Prostate gland (tissue), 2 donors: ENCODE results near the gene TCERG1L. TPM values are rescaled to one million over a fixed set of nuclear protein-coding genes. Genes with fewer than 3 reads are reported as not detected.

Experiments
- DNase-seq: peaks from one replicate; pipeline ENCODE4 v3.0.0-alpha.2; 2019; ENCODE audit warnings: low spot score
- H3K27ac ChIP-seq, 2 donors: fragments of 200-600 bp; sonication (generic); 2 replicates each; pipeline ENCODE4 v1.5.1; 2017 to 2019
- H3K27me3 ChIP-seq: fragments of 200-600 bp; sonication (generic); replicated peaks from 2 replicates; pipeline ENCODE4 v1.5.1; 2019; ENCODE audit not compliant: insufficient read depth
- H3K36me3 ChIP-seq, 2 donors: fragments of 200-600 bp; sonication (generic); 1 replicate in 1 of 2; 2 replicates in 1 of 2; pipeline versions ENCODE4 v1.5.1 to v1.8.1; 2017 to 2019
- H3K4me1 ChIP-seq: fragments of 200-600 bp; sonication (generic); replicated peaks from 2 replicates; pipeline ENCODE4 v1.5.1; 2019
- H3K4me3 ChIP-seq, 2 donors: fragments of 200-600 bp; sonication (generic); 2 replicates each; pipeline ENCODE4 v1.5.1; 2017 to 2019
- H3K9me3 ChIP-seq: fragments of 200-600 bp; sonication (generic); 2 replicates; pipeline ENCODE4 v1.5.1; 2017
- POLR2A ChIP-seq: fragments of 450-650 bp; IDR thresholded peaks from one replicate; pipeline ENCODE4 v1.6.1; 2016; ENCODE audit warnings: antibody characterized with exemption, mild to moderate bottlenecking
- POLR2AphosphoS5 ChIP-seq: sonication (generic); formaldehyde crosslinking; IDR thresholded peaks from one replicate; pipeline ENCODE4 v1.6.1; 2017; ENCODE audit warnings: antibody characterized with exemption
- WGBS: methylation state at CpG from one replicate; pipeline ENCODE4 v1.1.5; 2018; 5-methylcytosine and 5-hydroxymethylcytosine counted together
- intact Hi-C: fragments of 100-400 bp; cut with DNase I; formaldehyde crosslinking; loops from one replicate; pipeline ENCODE4 v1.14.2; 2022
- total RNA-seq, 2 donors: library from RNA; depleted of rRNA; stranded (reverse); fragments of >200 nt; gene quantifications; one replicate each; pipeline ENCODE4 v1.1.0, GENCODE V29; 2016
- TF ChIP-seq, protein P1 (sequence below), 4 experiments: fragments of 200-600 bp in 2 of 4; fragments of 450-650 bp in 2 of 4; sonication (generic) in 2 of 4; IDR thresholded peaks; 1 replicate in 3 of 4; 2 replicates in 1 of 4; pipeline ENCODE4 v1.5.1; 2016 to 2019; ENCODE audit warnings: antibody characterized with exemption in 4 of 4, mild to moderate bottlenecking in 2 of 4, moderate library complexity in 2 of 4

The TCERG1L gene
- total RNA-seq, 2 donors from 2014 or later: 0.23 to 4.0 TPM

DNA sequence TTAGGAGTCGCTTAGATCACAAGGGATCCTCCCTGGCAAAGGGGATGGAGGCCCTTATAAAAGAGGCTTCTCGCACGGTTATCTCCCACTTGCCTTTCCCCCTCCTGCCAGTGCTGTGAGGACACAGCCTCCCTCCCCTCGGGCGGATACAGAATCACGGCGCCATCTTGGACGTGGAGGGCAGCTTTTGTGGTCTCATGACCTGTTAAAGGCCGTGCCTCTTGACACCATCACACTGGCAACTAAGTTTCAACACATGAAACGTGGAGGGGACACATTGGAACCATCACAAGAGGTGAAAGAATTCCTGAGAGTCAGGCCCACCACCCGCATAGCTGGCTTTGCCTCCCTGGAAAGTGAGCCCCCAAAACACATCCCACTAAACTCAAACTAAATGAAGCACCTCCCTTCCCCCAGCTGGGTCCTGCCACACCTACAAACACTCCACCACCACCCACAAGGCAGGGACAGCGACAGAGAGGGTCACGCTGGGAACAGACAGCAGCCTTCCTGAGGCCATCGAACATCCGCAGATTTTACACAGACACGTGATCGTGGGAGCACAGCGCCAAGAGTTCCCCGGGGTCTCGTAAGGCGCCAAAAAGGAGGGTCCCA is 110.6 kb downstream of the TCERG1L start:
- intact Hi-C loops: no loop called here
- H3K4me3 ChIP-seq: no peak overlapping the region
- no peaks in the 10 kb centered on the region for H3K27me3 ChIP-seq
- 89% methylated on average over 21 of the region's 21 CpGs for WGBS
- H3K27ac ChIP-seq: no peak overlapping the region
- no peaks in the 10 kb centered on the region for H3K36me3 ChIP-seq
- DNase-seq: no peak
- H3K9me3 ChIP-seq: no peaks in the 10 kb centered on the region
- TF ChIP-seq, protein P1, sequence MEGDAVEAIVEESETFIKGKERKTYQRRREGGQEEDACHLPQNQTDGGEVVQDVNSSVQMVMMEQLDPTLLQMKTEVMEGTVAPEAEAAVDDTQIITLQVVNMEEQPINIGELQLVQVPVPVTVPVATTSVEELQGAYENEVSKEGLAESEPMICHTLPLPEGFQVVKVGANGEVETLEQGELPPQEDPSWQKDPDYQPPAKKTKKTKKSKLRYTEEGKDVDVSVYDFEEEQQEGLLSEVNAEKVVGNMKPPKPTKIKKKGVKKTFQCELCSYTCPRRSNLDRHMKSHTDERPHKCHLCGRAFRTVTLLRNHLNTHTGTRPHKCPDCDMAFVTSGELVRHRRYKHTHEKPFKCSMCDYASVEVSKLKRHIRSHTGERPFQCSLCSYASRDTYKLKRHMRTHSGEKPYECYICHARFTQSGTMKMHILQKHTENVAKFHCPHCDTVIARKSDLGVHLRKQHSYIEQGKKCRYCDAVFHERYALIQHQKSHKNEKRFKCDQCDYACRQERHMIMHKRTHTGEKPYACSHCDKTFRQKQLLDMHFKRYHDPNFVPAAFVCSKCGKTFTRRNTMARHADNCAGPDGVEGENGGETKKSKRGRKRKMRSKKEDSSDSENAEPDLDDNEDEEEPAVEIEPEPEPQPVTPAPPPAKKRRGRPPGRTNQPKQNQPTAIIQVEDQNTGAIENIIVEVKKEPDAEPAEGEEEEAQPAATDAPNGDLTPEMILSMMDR (IDR thresholded peaks at IDR 0.05): no peak
- no peak for TF ChIP-seq POLR2AphosphoS5
- no peaks in the 10 kb centered on the region for H3K4me1 ChIP-seq

DNA sequence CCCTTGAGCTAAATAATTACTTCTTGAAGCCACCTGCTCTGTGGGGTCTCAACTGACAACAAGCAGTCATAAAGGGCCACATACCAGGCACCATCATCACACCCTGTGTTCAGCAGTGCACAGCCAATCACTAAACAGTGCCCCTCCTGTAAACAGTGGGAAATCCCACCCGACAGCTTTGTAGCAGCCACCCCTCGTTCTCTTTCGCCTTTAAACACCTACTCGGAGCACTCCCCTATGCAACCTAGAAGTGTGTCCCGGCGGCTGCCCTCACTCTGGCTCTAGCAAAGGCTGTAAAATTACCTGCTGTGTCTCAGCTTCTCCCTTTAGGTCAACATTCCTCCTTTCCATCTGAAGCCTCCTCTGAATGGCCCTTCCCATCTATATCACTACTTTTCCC is 111.9 kb downstream of the TCERG1L start:
- Histone ChIP-seq H3K27ac (no peak overlapping the region), H3K36me3 (no peaks in the 10 kb centered on the region), H3K9me3 (no peaks in the 10 kb centered on the region), H3K4me3 (no peak overlapping the region), H3K27me3 (no peaks in the 10 kb centered on the region), H3K4me1 (no peaks in the 10 kb centered on the region)
- intact Hi-C loops: no loop called here
- TF ChIP-seq POLR2A: no peak
- TF ChIP-seq, protein P1 (IDR thresholded peaks at IDR 0.05): no peak
- no peak for TF ChIP-seq POLR2AphosphoS5
- no peak for DNase-seq
- WGBS: 41% methylated on average over 6 of the region's 6 CpGs

DNA sequence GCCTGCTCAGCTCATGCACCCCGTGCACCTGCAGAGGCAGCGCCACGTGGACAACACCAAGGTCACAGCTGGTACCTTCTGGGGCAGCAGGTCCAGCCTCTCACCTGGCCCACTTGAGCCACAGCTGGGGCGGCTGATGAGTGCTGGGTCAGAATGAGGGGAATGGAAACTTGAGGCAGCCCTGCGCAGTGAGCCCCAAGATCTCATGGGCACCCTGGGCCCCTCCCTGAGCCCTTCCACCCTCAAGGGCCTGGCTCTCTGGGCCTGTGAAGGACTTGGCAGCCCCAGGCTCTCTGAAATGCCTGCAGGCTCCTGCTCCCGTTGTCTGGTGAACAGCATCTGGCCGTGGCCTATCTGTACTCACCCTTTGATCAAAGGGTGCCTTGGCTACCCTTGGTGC is 112.7 kb downstream of the TCERG1L start:
- Histone ChIP-seq H3K4me3 (no peak overlapping the region), H3K36me3 (no peaks in the 10 kb centered on the region), H3K27me3 (no peaks in the 10 kb centered on the region), H3K27ac (no peak overlapping the region), H3K9me3 (no peaks in the 10 kb centered on the region), H3K4me1 (no peaks in the 10 kb centered on the region)
- DNase-seq: no peak
- WGBS: 81% methylated on average over 7 of the region's 7 CpGs
- intact Hi-C loops: no loop called here
- TF ChIP-seq, protein P1 (IDR thresholded peaks at IDR 0.05): no peak
- TF ChIP-seq POLR2AphosphoS5: no peak
- no peak for TF ChIP-seq POLR2A

DNA sequence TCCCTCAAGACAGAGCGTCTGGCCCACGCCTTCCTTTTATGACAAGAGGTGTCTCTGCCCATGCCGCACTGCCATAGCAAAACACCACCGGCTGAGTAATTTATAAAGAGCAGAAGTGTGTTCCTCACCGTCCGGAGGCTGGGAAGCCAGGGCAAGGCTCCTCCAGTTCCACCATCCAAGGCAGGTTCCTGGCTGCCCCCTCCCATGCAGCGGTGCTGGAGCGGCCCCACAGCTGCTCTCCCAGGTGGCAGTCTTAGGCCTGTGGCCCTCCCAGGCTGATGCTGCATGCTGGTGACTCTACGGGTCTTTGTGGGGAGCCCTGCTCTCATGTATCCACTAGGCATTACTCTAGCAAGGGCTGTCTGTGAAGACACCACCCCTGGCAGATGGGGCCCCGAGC is 113.1 kb downstream of the TCERG1L start:
- intact Hi-C loops: no loop called here
- no peak overlapping the region for H3K27ac ChIP-seq
- H3K9me3 ChIP-seq: no peaks in the 10 kb centered on the region
- no peaks in the 10 kb centered on the region for H3K4me1 ChIP-seq
- TF ChIP-seq, protein P1 (IDR thresholded peaks at IDR 0.05): no peak
- no peak overlapping the region for H3K4me3 ChIP-seq
- H3K36me3 ChIP-seq: no peaks in the 10 kb centered on the region
- no peak for DNase-seq
- 87% methylated on average over 10 of the region's 10 CpGs for WGBS
- H3K27me3 ChIP-seq: no peaks in the 10 kb centered on the region

DNA sequence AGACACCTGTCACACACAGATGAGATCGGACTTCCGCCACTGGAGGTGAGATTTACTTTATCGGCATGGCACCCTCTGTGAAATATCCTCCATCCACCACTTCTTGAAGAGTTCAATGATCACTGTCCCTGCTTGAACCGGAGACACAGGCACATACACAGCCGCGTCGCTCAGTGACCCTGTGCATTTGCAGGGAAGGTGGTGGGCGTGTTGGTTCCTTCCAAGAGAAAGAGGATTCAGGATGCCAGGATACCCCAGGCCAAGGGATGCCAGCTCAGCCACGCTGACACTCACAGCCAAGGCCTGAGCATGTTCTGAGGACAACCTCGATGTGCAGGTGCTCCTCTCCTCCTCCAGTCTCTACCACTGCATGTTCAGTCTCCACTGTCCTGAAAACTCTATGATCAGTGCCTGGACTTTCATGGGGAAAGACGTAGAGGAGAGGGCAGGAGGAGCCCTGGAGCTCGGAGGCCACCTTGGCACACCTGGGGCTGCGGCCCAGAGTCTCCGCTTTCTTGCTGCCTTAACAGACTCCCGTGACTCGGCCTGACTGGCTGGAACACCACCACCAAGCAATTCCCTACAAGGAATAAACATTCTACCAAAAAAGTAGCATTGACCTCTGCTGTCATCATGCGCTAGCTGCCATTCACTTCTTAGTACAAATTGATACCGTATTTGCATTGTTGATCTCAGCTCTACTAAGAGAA is 115.2 kb downstream of the TCERG1L start:
- Histone ChIP-seq H3K27me3 (no peaks in the 10 kb centered on the region), H3K27ac (no peak overlapping the region), H3K9me3 (no peaks in the 10 kb centered on the region), H3K4me1 (no peaks in the 10 kb centered on the region), H3K36me3 (no peaks in the 10 kb centered on the region), H3K4me3 (no peak overlapping the region)
- 88% methylated on average over 17 of the region's 18 CpGs for WGBS
- intact Hi-C loops: no loop called here
- DNase-seq: no peak
- TF ChIP-seq, protein P1 (IDR thresholded peaks at IDR 0.05): no peak
- no peak for TF ChIP-seq POLR2AphosphoS5
- TF ChIP-seq POLR2A: no peak
